ENCODE results near the gene ADCK1.
"Not testable (repeated sequence)": the region's sequence is repeated elsewhere in the genome, so short reads cannot be mapped to it uniquely, and the experiment has no call there.

The ADCK1 gene

DNA sequence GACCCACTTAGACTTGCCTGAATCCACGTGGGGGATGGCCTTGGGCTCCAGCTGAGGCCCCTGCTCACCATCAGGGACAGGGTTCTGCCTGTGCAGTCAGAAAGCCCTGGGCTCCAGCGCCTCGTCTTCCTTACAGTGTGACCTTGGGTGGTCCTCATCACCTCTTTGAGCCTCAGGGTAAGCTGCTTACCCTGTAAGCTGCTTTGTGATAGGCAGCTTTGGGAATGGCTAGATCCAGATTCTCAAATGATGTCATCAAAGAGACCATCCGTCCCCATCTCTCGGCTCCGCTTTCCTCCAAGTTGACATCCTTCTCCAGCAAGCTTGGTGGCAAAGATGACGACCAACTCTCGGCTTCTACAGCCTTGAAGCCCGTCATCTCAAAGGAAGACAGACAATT lies 127.0 kb downstream of the ADCK1 start:
- TF ChIP-seq, protein P1, sequence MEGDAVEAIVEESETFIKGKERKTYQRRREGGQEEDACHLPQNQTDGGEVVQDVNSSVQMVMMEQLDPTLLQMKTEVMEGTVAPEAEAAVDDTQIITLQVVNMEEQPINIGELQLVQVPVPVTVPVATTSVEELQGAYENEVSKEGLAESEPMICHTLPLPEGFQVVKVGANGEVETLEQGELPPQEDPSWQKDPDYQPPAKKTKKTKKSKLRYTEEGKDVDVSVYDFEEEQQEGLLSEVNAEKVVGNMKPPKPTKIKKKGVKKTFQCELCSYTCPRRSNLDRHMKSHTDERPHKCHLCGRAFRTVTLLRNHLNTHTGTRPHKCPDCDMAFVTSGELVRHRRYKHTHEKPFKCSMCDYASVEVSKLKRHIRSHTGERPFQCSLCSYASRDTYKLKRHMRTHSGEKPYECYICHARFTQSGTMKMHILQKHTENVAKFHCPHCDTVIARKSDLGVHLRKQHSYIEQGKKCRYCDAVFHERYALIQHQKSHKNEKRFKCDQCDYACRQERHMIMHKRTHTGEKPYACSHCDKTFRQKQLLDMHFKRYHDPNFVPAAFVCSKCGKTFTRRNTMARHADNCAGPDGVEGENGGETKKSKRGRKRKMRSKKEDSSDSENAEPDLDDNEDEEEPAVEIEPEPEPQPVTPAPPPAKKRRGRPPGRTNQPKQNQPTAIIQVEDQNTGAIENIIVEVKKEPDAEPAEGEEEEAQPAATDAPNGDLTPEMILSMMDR (IDR thresholded peaks at IDR 0.05; ENCODE audit: low read depth, low read length, missing control alignments): no peak
- no peak for DNase-seq (ENCODE audit: low read depth)
- in situ Hi-C loops (cut with HindIII; ENCODE audit: low sequenced_read_pairs): no loop called here
- H3K4me3 ChIP-seq (ENCODE audit: low read depth, low read length): no peak overlapping the region

DNA sequence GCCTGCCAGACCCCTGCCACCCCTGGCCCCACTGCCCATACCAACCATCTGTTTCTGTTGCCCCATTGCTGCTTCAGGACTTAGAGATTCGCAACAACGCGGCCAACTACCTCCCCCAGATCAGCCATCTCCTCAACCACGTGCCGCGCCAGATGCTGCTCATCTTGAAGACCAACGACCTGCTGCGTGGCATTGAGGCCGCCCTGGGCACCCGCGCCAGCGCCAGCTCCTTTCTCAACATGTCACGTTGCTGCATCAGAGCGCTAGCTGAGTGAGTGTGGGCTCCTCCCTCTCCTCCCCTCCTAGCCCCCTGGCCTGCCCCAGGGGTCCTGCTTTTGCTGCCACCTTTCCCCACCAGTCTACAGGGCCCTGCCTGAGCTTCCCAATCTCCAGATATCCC lies 131.5 kb downstream of the ADCK1 start:
- no peak overlapping the region for H3K4me3 ChIP-seq (ENCODE audit: low read depth, low read length)
- DNase-seq (ENCODE audit: low read depth): no peak
- in situ Hi-C loops (cut with HindIII; ENCODE audit: low sequenced_read_pairs): no loop called here
- TF ChIP-seq, protein P1 (IDR thresholded peaks at IDR 0.05; ENCODE audit: low read depth, low read length, missing control alignments): no peak

DNA sequence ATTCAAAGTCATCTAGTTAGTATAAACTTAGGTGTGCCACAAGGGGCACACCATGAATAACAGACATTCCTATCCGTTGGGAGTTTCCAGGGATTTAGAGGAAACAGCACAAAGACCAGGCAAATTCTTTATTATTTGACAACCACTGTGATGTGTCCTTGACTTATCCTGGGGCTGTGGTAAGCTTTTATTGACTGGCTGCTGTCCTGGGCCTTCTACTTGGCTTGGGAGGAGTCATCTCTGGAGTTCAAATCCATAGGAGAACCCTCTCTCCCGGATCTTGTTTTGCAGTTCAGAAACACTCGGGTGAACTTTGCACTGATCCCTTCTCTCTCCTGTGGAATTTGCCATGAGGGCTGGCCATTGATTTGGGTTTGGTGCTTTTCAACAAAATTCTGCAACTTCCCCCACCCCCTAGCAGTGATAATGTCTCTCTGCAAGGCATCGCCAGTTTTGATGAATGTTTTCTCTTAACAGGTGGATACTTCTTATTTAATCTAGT lies 136.3 kb downstream of the ADCK1 start:
- TF ChIP-seq, protein P1 (IDR thresholded peaks at IDR 0.05; ENCODE audit: low read depth, low read length, missing control alignments): no peak
- no peak for DNase-seq (ENCODE audit: low read depth)
- H3K4me3 ChIP-seq (ENCODE audit: low read depth, low read length): no peak overlapping the region
- in situ Hi-C loops (cut with HindIII; ENCODE audit: low sequenced_read_pairs): no loop called here

DNA sequence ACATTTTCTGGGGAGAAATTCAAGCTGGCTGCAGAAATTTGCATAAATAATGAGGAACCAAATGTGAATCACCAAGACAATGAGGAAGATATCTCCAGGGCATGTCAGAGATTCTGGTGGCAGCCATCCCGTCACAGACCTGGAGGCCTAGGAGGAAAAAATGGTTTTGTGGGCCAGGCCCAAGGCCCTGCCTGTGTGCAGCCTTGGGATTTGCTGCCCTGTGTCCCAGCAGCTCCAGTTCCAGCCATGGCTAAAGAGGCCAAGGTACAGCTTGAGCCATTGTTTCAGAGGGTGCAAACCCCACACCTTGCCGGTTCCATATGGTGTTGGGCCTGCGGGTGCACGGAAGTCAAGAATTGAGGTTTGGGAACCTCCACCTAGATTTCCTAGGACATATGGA lies 147.5 kb downstream of the ADCK1 start:
- in situ Hi-C loops (cut with HindIII; ENCODE audit: low sequenced_read_pairs): no loop called here
- no peak for DNase-seq (ENCODE audit: low read depth)
- H3K4me3 ChIP-seq (ENCODE audit: low read depth, low read length): no peak overlapping the region
- TF ChIP-seq, protein P1 (IDR thresholded peaks at IDR 0.05; ENCODE audit: low read depth, low read length, missing control alignments): no peak

DNA sequence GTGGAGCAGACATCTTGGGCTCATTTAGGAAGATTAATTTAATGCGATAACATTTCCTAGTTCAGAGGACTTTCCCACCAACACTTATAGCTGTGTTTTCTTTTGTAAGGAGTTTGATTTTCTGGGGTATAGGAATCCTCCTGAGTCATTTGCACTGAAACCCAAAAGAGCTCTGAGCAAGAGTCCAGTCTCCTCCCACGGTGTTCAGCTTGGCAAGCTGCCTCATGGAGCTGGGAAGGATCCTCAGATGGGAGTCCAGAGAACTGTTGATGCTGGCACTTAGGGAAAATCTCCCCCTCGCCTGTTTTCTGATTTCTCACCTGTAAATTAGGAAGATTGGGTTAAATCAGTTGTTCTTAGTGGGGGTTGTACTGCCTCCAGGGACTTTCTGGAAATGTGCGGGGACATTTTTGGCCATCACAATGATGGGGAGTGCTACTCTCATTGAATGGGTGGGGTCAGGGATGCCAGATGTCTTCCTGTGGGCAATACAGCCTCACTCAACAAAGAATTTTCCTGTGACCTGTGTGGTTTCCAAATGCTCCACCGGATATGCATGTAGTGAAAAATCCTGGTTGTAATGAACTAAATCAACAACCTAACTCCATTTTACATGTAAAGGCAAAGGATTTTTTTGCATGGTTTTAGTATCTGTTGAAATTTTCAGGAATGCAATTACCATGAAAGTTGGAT lies 150.6 kb downstream of the ADCK1 start:
- no peak for DNase-seq (ENCODE audit: low read depth)
- TF ChIP-seq, protein P1 (IDR thresholded peaks at IDR 0.05; ENCODE audit: low read depth, low read length, missing control alignments): no peak
- H3K4me3 ChIP-seq (ENCODE audit: low read depth, low read length): no peak overlapping the region
- in situ Hi-C loops (cut with HindIII; ENCODE audit: low sequenced_read_pairs): no loop called here

DNA sequence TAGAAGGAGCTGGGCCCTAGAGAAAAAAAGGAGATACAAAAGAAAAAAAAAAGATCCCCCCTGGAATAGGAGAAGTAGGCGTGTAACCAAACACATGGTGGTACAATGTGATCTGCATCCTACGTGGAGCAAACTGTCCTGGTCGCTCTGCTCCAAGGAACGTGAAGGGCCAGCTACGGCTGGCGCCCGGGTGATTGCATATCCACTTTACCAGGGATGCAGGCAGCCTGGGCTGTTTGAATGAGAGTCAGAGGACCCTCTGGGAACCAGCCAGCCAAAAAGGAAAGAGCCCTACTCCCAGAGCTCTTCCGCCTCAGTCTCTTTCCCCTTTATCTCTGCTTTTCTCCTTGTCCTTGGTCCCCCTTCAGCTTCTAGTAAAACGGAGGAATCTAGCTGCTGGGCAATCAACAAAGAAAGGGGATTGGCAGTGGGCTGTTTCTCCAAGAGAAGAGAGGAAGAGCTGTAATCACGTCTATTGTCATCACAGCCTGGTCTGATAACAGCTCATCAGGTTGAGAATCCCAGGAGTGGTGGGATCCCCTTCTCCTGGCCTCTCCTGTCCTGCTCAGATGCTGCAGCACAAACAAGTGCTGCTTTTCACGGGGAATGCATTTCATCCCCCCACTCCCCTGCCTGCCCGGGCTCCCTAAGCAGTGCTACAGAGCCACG lies 156.0 kb downstream of the ADCK1 start:
- DNase-seq (ENCODE audit: low read depth): no peak
- no peak overlapping the region for H3K4me3 ChIP-seq (ENCODE audit: low read depth, low read length)
- in situ Hi-C loops (cut with HindIII; ENCODE audit: low sequenced_read_pairs): no loop called here
- TF ChIP-seq, protein P1 (IDR thresholded peaks at IDR 0.05; ENCODE audit: low read depth, low read length, missing control alignments): no peak

DNA sequence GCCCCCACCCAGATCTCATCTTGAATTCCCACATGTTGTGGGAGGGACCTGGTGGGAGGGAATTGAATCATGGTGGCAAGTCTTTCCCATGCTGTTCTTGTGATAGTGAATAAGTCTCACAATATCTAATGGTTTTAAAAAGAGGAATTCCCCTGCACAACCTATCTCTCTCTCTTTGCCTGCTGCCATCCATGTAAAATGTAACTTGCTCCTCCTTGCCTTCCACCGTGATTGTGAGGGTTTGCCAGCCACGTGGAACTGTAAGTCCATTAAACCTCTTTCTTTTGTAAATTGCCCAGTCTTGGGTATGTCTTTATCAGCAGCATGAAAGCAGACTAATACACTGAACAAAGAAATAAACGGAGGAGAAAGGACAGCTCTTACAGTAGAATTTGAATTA lies 159.8 kb downstream of the ADCK1 start:
- DNase-seq (ENCODE audit: low read depth); in situ Hi-C loops (cut with HindIII; ENCODE audit: low sequenced_read_pairs); H3K4me3 ChIP-seq (ENCODE audit: low read depth, low read length): not testable (repeated sequence)
